Measurements from ENCODE around the gene CLINT1. TPM values are rescaled to one million over a fixed set of nuclear protein-coding genes. Genes with fewer than 3 reads are reported as not detected.

The CLINT1 gene
- total and polyA plus RNA-seq, 9 of the 15 experiments (the other 6 are each of a cell fraction or from before 2014, with no cell fraction given): 23.6 to 125 (median 71.4) TPM

GRCh38 chr5:157743163-157744050 is 115.5 kb downstream of the CLINT1 start, which contains the start of gene LSM11 (continued):
- TF ChIP-seq RERE (CRISPR knock-in tag; IDR thresholded peaks at IDR 0.05; ENCODE audit: borderline replicate concordance): no peak
- TF ChIP-seq ZBTB11 (CRISPR knock-in tag; IDR thresholded peaks at IDR 0.05): 0 out of 6 replicates have a peak, but pooled peaks of 1 of the 3 experiments have one; percentile 22
- TF ChIP-seq BRD9 (IDR thresholded peaks at IDR 0.05; ENCODE audit: low read depth, partially characterized antibody): no peak
- peak; percentile 22; the same call in 1 of the 2 replicates for TF ChIP-seq MIER1 (IDR thresholded peaks at IDR 0.05; ENCODE audit: low read depth)
- no peak for TF ChIP-seq NFE2 (IDR thresholded peaks at IDR 0.05; ENCODE audit: low read depth)
- peak; percentile 85 to 86 for TF ChIP-seq MAZ (CRISPR knock-in tag; conservative IDR thresholded peaks at IDR 0.05 in 1 of 2, IDR thresholded peaks at IDR 0.05 in 1 of 2)
- TF ChIP-seq TBL1XR1 (IDR thresholded peaks at IDR 0.05; ENCODE audit: low read length in 2 of 2): peak in 1 of 2 experiments; percentile 15; a peak in 1 of 4 replicates
- peak; percentile 57 for TF ChIP-seq MEIS2 (IDR thresholded peaks at IDR 0.05; ENCODE audit: partially characterized antibody)
- TF ChIP-seq CAMTA2 (CRISPR knock-in tag; conservative IDR thresholded peaks at IDR 0.05): no peak
- TF ChIP-seq, protein P1, sequence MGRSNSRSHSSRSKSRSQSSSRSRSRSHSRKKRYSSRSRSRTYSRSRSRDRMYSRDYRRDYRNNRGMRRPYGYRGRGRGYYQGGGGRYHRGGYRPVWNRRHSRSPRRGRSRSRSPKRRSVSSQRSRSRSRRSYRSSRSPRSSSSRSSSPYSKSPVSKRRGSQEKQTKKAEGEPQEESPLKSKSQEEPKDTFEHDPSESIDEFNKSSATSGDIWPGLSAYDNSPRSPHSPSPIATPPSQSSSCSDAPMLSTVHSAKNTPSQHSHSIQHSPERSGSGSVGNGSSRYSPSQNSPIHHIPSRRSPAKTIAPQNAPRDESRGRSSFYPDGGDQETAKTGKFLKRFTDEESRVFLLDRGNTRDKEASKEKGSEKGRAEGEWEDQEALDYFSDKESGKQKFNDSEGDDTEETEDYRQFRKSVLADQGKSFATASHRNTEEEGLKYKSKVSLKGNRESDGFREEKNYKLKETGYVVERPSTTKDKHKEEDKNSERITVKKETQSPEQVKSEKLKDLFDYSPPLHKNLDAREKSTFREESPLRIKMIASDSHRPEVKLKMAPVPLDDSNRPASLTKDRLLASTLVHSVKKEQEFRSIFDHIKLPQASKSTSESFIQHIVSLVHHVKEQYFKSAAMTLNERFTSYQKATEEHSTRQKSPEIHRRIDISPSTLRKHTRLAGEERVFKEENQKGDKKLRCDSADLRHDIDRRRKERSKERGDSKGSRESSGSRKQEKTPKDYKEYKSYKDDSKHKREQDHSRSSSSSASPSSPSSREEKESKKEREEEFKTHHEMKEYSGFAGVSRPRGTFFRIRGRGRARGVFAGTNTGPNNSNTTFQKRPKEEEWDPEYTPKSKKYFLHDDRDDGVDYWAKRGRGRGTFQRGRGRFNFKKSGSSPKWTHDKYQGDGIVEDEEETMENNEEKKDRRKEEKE (IDR thresholded peaks at IDR 0.05; ENCODE audit: borderline replicate concordance in 1 of 2, control insufficient read depth in 1 of 2, low read depth in 2 of 2, low read length in 1 of 2): no peak
- no peak for TF ChIP-seq MECOM (CRISPR knock-in tag; IDR thresholded peaks at IDR 0.05)

Measured in K562 (cell line).